T-helper 2 cell treated with Interferon-gamma antibody and Interleukin-4, amounts not matched to agents 100 ng/mL and 5 ng/mL, for 36 hours (primary cell): ENCODE data around the gene MTOR. TPM values are rescaled to one million over a fixed set of nuclear protein-coding genes. Genes with fewer than 3 reads are reported as not detected.
"Not testable (repeated sequence)": the region's sequence is repeated elsewhere in the genome, so short reads cannot be mapped to it uniquely, and the experiment has no call there.

Experiments
- intact Hi-C: fragments of 100-400 bp; cut with micrococcal nuclease; formaldehyde crosslinking; loops from one replicate; pipeline ENCODE4 v1.15.1; 2023
- total RNA-seq: library from RNA; stranded (reverse); gene quantifications from 2 replicates; pipeline ENCODE4 v1.2.3, GENCODE V29; 2022

MTOR gene
- total RNA-seq, 1 donor from 2014 or later: 49.9 TPM

DNA sequence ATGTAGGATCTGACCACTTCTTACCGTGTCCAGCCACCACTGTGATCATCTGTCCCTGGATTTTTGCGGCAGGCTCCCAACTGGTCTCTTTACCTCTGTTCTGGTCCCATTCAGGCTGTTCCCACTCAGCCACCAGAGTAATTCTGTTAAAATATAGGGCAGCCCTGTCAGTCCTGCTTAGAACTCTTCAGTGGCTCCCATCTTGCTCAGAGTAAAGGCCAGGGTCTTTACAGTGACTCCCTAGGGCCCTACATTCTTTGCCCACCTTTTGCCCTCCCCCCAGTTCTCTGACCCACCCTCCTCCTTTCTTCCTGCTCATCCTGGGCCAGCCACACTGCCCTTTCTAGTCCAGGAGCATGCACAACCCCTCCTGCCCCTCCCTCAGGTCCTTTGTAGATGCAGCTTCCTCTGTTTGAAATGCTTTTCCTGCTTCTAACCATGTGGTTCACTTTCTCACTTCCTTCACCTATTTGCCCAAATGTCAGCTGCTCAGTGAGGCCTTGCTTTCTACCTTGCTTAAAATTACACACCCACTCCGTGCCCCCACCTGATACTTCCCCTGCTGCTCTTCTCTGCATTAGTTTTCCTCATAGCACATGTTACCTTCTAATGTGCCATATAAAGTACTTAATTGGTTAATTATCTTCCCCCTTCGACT is 18.5 kb upstream of the MTOR start:
- intact Hi-C loops: loop anchor here (2.0 kb wide), 1 partner anchor 18 kb away; the partner anchor contains the start of gene MTOR

DNA sequence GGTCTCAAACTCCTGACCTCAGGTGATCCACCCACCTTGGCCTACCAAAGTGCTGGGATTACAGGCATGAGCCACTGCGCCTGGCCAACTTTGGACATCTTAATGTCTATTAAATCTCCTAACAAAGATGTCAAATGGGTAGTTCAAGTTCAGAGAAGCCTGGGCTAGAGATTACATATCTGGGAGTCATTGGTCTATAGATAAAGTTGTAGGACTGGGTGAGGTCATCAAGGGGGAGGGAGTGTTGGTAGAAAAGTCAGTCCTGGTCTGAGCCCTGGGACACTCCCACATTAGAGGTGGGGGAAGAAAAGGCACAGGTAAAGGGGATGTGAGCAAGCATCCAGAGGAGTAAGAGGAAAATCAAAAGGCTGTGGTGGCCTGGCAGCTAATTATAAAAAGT is 17.3 kb upstream of the MTOR start:
- intact Hi-C loops: loop anchor here (2.0 kb wide), 1 partner anchor 17 kb away; the partner anchor contains the start of gene MTOR

- intact Hi-C loops: no loop called here
These were observed 16.8 kb upstream of the MTOR start for GRCh38 chr1:11279152-11279551.

DNA sequence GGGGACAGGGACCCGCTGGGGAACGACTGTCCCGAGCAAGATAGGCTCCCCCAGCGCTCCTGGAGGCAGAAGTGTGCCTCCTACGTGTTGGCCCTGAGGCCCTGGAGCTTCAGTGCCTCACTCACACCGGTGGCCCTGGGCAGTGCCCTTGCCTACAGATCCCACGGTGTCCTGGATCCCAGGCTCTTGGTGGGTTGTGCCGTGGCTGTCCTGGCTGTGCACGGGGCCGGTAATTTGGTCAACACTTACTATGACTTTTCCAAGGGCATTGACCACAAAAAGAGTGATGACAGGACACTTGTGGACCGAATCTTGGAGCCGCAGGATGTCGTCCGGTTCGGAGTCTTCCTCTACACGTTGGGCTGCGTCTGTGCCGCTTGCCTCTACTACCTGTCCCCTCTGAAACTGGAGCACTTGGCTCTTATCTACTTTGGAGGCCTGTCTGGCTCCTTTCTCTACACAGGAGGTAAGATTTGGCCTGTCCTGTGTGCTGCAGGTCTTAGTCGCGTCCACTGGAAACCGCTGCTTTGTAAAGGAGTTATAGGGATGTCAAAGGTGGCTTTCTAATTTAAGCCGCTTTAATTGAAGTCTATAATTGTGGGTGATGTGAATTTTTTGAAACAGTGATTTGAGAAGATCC is 11.4 kb upstream of the MTOR start:
- intact Hi-C loops: loop anchor here (1.0 to 5.0 kb wide), 2 partner anchors 11 to 659 kb away; partner anchors contain the start of genes MTOR and PLOD1

DNA sequence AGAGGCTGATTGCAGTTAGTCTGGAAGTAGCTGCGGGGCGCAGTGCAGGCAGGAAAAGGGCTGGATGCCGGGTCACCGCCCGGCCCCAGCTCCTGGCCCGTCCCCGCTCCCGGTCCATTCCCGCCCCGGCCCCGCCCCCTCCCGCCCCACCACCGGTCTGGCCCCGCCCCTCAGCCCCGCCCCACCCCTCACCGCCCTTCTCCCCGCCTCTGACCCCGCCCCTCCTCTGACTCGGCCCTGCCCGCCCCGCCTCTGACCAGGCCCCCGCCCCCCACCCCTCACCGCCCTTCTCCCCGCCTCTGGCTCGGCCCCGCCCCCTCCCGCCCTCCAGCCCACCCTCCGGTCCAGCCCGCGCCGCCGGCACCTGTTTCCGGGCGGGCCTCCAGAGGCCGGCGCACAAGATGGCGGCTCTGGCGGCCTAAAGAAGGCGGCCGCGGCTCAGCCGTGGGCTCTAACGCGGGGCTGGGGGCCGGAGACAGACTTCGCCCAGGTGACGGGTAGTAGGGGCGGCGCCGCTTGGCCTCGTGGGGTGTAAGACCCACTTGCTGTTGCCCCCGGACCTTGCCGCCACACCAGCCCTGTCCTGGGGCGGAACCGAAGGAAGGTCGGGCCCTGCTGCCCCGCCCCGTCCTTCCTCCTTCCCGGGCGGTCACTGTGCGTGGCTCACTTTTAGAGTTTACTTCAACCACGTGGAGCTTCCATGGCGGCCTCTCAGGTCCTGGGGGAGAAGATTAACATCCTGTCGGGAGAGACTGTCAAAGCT is 10.7 kb upstream of the MTOR start, which contains the start of gene UBIAD1:
UBIAD1 (plus strand) TSS at position 367 of the 763 bp plus-strand sequence; CDS start at position 701, 334 bp downstream.
- intact Hi-C loops: loop anchor here (1.0 to 5.0 kb wide), 2 partner anchors 11 to 659 kb away; partner anchors contain the start of genes MTOR and PLOD1

GRCh38 chr1:11272544-11272831 is 10.1 kb upstream of the MTOR start:
- intact Hi-C loops: loop anchor here (5.0 kb wide), 1 partner anchor 660 kb away; the partner anchor contains the start of gene PLOD1

DNA sequence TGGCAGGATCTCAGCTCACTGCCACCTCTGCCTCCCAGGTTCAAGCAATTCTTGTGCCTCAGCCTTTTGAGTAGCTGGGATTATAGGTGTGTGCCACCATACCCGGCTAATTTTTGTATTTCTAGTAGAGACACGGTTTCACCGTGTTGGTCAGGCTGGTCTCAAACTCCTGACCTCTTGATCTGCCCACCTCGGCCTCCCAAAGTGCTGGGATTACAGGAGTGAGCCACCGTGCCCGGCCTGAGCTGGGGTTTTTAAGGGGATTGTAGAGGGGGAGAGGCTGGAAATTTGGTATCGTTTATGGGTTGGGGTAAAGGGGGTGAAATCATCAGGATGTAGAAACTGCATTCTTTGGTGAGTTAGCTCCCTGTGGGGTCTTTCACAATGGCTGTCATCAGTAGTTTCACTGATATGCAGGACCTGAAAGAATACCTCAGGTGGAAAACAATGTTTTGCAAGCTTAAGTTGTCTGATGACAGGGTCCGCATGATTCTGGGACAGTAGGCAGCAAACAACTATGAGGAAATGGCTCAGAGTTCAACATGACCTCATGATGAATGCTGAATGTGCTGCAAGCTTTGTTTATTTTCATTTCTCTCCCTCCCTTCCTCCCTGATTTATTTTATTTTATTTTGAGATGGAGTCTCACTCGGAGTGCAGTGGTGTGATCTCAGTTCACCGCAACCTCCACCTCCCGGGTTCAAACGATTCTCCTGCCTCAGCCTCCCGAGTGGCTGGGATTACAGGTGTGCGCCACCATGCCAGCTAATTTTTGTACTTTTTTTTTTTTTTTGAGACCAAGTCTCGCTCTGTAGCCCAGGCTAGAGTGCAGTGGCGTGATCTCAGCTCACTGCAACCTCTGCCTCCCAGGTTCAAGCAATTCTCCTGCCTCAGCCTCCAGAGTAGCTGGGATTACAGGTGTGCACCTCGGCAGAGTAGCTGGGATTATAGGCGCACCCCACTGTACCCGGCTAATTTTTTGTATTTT is 5.3 kb upstream of the MTOR start:
- intact Hi-C loops: not testable (repeated sequence)

- intact Hi-C loops: no loop called here
These were observed 4.1 kb upstream of the MTOR start for GRCh38 chr1:11266268-11267074.

DNA sequence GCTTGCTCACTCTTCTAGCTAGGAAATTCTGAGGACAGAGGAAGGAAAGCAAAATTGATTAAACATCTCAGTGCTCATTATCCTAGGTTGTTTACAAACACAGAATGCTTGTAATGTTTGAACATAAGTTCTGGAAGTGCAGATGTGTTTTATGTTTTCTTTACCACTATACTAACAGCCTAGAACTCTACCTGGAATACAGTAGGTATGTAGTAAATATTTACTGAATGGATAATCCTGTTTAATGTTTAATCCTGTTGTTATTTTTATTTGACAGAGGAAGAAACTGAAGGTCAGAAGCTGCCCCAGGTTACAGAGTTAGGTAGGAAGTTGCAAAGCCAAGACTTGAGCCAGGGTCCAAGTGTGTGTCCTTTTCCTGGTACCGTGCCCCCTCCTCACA is 6.1 kb downstream of the MTOR start:
- intact Hi-C loops: no loop called here

- intact Hi-C loops: no loop called here
These were observed 9.1 kb downstream of the MTOR start for GRCh38 chr1:11253226-11253625.

DNA sequence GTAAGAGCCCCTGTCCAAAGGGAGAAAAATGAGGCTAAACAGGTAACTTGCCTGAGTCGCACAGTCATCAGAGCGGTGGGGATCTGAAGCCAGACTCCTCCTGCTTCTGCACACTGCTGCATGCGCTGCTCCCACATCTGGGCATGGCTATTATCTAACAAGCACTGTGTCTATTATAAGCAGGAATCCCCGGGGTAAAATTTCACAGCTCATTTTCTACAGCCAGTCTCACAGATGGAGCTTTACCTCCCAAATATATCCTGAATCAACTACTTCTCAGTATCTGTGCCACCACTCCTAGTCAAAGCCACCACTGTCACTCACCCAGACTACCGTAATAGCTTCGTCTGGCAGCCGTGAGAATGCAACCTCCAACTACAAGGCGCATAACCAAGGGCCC is 9.8 kb downstream of the MTOR start:
- intact Hi-C loops: no loop called here

DNA sequence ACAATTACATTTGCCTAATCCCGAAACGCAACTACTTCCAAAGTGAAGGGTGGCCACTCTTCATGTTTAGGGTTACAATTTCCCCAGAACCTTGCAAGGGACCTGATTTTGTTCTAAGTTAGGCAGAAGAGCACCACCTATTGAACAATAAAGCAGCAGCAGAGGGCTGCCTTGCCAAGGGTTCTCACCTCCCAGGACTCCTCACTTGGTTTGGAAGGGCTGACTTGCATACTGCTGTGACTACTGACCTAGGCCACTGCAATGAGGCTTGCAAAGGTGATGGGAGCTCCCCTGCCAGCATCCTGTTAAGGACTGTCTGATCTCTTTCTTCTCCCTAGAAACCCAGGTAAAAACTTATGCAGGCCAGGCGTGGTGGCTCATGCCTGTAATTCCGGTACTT is 14.2 kb downstream of the MTOR start:
- intact Hi-C loops: no loop called here

- intact Hi-C loops: no loop called here
These were observed 16.2 kb downstream of the MTOR start for GRCh38 chr1:11245904-11246719.

DNA sequence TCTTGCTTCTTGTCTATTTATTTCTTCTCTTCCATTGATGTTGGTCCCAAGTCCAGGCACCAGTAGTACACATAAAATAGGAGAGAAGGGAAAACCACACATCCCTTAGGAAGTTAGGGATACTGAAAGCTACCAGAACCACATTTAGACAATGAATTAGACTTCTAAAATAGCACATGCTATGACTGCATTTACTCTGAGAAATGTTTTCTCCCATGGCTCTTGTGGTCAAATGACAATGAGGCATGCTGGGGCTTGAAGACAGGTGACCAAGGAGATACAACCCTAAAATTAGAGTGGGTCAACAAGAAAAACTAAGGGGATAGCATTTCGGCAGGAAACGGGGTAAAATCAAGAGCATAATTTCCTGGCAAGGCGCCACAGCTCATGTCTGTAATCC is 17.1 kb downstream of the MTOR start:
- intact Hi-C loops: no loop called here

GRCh38 chr1:11238311-11238710 is 24.0 kb downstream of the MTOR start:
- intact Hi-C loops: no loop called here

GRCh38 chr1:11237356-11237755 is 25.0 kb downstream of the MTOR start:
- intact Hi-C loops: no loop called here

DNA sequence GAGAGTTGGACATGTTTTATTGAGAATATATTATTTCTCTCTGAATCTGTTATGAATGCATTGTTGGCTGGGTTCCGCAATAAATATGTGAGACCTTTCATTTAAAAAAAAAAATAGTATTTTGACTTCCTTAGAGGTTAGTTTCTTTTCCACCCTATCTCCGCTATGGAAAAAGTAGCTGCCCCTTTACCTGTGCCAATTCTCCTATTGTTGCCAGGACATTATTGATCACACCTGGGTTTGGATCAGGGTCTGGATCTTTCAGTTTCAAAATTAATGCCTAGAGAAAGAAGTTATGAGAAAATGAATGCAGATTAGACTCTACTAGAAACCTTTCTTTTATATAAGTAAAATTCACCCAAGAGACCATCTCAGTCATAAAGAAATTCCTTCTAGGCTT is 29.1 kb downstream of the MTOR start:
- intact Hi-C loops: no loop called here

GRCh38 chr1:11229203-11229602 is 33.1 kb downstream of the MTOR start:
- intact Hi-C loops: no loop called here
